Right ventricle myocardium superior (tissue), 1 donor: Measurements from ENCODE around the gene STRBP. TPM values are rescaled to one million over a fixed set of nuclear protein-coding genes. Genes with fewer than 3 reads are reported as not detected.

Experiments used
- ATAC-seq: fragments of 200-7000 bp; cut with Tn5 transposase; one replicate; pipeline ENCODE4 v1.9.1; 2020; ENCODE audit warnings: mild to moderate bottlenecking; ENCODE audit not compliant: poor library complexity
- DNase-seq: peaks from one replicate; pipeline ENCODE4 v3.0.0-alpha.2; 2020
- intact Hi-C: fragments of 100-400 bp; cut with DNase I; formaldehyde crosslinking; loops from one replicate; pipeline ENCODE4 v1.11.2; 2022
- total RNA-seq: library from RNA; stranded (reverse); fragmentation: NEBNext Ultra II Directional; extraction: Animal tissue kit (Norgen Biotek cat#: 25700); gene quantifications from one replicate; pipeline ENCODE4 v1.2.1, GENCODE V29; 2021
- donor health status: DM: no; HTN: yes; CAD: no; lungs with severe emphysema.

STRBP gene
- total RNA-seq, 1 donor from 2014 or later: 20.3 TPM

DNA sequence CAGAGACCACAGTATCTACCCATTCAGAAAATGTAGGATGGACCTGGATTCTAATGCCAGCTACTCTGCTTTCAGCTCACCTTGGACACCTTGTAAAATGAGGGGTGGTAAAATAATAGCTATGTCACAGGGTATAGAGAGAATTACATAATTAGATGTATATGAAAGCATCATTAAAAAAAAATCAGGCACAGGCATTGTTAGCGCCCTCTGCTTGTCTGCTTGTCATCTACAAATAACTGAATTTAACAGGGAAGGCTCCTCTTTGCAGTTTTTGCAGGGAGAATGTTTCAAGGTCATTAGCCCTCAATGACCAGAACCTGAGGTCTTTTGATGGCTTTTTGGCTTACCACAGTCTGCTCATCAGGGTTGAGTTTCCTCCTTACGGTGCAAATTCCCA lies 176.9 kb downstream of the STRBP start:
- no peak for DNase-seq
- ATAC-seq: no peak
- intact Hi-C loops: no loop called here

DNA sequence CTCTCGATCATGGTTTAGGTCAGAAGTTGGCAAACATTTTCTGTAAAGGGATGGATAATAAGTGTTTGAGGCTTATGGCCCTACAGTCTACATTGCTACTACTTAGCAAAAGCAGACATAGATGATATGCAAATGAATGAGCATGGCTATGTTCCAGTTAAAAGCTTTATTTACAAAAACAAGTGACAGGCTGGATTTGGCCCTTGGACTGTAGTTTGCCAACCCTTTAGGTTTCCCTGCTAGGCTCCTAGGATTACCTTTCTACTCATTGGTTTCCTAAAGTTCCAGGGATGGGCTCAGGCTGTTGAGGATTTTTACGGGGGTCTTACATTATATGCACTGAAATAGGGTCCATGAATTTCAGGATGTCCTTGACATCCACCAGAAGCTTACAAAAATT lies 177.4 kb downstream of the STRBP start:
- DNase-seq: no peak
- ATAC-seq: no peak
- intact Hi-C loops: no loop called here

DNA sequence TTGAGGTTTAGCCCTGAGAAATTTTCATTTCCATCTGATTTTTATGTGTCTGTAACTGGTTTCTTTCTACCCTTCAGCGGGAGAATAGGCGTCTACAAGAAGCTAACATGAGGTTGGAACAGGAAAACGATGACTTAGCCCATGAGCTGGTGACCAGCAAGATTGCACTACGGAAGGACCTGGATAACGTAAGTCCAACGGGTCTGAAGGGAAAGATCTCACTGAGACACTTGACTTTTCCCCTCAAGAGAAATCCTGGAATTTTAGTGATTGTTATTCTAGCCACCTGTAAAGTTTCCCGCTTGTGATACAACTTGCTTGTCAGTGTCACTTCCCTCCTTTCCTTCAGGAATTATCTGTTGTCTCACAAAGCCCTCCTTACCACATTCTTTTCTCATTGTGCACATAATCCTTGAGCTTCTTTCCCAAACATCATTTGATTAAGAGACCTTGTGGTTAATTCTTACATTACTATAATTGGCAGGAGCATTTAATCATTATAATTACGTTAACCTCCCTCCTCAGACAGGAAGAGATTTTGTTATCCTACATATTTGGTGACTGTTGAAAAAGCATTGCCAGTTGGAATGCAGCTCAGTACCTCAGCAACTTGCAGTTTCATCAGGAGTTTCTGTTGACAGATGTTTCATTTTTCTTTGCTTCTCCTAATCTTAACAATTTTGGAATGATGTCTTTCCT lies 178.0 kb downstream of the STRBP start:
- DNase-seq (no peak), ATAC-seq (no peak)
- intact Hi-C loops: no loop called here

DNA sequence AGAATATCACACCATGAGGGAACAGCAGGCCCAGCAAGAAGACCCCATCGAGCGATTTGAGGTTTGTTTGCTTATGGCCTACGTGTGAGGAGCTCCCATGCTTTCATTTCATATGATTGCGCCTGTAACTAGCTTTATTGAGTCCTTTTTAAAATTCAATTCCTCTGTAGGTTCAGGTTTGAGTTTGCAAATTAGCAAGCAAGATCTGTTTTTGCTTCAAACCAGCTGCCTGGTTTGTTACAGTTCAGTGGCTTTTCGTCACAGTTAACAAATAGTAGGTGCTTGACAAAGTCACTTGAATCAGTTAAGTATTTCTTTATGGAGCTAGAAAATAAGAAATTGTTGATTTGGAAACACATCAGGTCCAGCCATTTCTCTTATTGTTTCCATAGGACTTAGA lies 178.6 kb downstream of the STRBP start:
- DNase-seq: no peak
- intact Hi-C loops: no loop called here
- ATAC-seq: no peak

DNA sequence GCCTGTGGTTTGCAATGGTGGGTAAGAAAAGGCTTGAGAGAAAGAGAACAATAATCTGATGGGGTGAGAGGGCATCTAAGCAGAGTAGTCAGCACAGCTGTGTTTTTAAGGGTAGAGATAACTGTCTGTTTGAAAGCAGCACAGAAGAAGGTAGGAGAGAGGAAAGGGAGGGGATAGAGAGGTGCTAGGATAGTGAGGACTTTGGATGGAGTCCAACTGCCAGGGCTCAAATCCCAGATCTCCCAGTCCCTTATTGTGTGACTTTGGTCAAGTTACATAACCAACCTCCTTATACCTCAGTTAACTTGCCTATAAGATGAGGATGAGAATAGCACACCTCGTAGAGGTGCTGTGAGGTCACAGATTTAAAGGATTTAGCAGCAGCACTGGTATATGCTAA lies 179.3 kb downstream of the STRBP start:
- peak; percentile 58 for ATAC-seq
- intact Hi-C loops: no loop called here
- no peak for DNase-seq

DNA sequence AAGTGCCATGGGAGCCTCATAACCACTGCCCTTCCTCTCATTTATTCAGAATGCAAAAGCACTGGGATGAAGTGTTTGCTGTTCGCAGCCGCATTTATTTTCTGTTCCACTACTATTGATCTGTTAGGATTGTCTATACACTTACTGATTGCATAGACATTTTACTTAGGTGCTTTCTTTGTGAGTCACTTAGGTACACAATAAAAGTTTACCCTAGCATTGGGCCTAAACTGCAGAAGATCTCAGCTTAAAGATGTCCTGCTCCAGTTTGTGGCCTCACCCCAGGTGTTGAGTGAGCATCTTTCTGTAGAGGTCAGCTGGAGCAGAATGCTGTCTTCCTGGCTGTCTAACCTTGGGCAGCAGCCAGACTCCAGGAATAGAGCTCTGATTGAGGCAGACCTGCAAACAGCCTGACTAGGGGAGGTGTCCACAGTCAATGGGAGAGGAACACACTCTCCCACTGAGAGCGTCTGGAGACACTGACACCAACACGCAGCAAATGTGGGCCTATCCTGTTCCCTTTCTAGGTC lies 181.0 kb downstream of the STRBP start:
- DNase-seq (peak; percentile 50), ATAC-seq (peak; percentile 87)
- intact Hi-C loops: no loop called here

DNA sequence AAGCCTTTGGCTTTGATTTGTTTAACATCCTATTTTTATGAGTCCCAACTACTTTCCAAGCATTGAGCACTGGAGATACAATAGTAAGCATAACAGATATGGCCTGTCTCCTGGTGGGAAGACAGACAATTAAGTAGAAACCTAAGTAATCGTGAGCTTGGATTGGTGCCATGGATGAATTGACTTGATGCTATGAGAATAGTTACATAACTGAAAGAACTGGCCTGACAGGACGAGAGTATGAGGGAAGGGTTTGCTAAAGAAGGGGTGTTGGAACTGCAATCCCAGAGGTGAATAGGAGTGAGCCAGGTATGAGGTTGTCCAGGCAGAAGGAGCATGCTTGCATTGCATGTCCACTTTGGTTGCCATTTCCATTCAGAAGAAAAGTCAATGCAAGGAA lies 182.5 kb downstream of the STRBP start:
- intact Hi-C loops: no loop called here

DNA sequence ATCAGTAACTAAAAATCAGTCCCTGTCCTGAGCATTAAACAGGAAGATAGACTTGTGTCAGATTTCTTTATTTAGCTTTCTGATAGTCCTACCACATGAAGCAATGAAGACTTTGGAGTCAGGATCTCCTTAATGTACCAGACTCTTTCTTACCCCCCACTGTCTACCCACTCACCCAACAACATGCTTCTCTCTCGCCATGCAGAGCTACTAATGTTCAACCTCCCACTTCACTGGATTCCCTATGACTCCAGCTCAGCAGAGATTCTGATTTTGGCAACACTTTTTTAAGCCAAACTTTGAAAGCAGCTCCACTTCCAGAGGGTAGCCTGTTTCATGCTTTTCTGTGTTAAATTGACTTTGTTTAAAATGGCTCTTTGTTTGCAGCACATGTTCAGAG lies 184.1 kb downstream of the STRBP start:
- ATAC-seq (no peak), DNase-seq (no peak)
- intact Hi-C loops: loop anchor here (5.0 kb wide), 1 partner anchor 268 kb away; no protein-coding TSS in a partner anchor

More for the DNA sequence above, 182.5 kb downstream of the STRBP start:
- no peak for ATAC-seq
- DNase-seq: no peak

DNA sequence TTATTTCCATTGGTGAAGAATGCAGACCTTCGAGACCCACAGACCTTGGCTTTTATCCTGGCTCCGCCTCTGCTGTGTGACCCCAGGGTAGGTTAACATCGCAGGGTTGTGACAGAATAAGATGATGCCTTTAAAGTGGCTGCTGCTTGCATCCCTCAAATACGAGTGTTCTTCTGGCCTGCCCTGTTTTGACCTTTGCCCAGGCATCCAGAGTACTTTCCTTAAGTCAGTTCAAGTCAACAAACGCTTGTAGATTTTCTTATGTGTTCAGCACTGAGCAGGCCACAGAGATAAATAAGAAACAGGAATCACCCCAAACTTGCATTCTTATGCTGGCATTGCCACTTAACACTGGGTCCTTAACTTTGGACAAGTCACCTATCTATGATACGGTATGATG lies 184.7 kb downstream of the STRBP start:
- intact Hi-C loops: loop anchor here (5.0 kb wide), 1 partner anchor 269 kb away; no protein-coding TSS in a partner anchor
- ATAC-seq (no peak), DNase-seq (no peak)

DNA sequence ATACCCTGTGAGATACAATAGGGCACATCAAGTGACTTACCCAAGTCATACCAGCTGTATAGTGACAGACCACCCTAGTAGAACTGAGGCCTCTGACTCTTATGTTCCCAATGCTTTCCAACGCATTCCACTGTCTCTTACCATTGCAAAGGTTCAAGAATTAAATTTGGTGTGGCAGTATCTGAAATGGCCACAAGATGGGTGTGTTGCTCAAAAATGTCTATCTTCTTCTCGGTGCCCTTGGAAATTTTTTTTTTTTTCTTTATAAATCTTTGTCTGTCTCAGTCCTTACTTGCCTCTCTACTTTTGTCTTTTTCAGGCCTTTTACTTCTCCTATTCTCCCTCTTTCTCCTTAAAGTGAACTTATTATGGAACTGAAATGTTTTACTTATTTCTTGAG lies 186.6 kb downstream of the STRBP start:
- ATAC-seq: peak; percentile 31
- intact Hi-C loops: loop anchor here (5.0 kb wide), 1 partner anchor 270 kb away; no protein-coding TSS in a partner anchor
- no peak for DNase-seq

DNA sequence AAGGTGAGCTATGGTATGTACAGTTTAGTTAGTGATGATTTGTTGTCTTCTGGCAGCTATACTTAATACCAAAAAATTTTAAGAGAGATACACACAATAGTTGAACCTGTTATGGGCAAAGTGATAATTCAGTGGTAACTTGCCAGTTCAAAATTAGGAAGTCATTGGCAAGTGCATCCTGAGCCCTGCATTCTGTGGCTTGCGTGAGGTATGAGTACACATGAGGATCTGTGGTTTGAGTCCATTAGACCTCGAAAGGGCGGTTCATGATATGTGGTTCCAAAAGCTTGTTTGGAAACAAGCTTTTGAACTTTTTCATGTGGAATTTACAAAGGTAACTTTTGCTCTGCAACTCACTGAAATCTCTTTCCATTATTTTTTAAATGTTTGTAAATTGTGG lies 187.9 kb downstream of the STRBP start:
- DNase-seq (no peak), ATAC-seq (no peak)
- intact Hi-C loops: loop anchor here (5.0 kb wide), 1 partner anchor 272 kb away; no protein-coding TSS in a partner anchor

DNA sequence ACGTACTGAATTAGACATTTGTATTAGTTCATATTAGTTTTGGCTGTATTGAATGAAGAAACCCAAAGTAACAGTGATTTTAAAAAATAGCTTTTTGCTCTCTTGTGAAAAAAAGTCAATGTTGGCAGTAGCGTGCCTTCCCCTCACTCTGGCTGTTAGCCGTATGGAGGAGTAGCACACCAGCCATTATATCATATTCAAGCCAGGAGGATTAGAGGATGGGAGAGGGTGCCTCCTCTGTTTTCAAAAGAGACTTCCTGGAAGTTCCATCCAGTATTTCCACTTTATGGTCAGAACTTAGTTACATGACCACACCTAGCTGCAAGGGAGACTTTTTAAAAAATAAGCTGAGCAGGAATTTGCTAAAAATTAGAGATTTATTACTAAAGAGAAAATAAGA lies 193.8 kb downstream of the STRBP start:
- DNase-seq (no peak), ATAC-seq (no peak)
- intact Hi-C loops: no loop called here

DNA sequence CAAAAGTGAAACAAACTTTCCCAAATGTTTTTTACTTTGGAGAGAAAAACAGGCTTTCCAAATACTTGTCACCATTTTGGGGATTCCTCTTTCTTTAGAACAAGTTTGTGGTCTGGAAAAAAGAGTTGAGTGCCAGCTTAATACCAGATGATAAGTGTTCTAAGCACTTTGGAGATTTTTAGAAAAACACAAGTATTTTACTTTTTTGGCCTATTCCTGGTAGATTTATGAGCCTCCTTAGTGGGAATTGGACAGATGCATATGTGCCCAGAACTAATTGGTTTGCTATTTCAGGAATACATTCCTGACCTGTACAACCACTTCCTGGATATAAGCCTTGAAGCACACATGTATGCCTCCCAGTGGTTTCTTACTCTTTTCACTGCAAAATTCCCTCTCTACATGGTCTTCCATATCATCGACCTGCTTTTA lies 194.4 kb downstream of the STRBP start:
- ATAC-seq (no peak), DNase-seq (no peak)
- intact Hi-C loops: no loop called here

DNA sequence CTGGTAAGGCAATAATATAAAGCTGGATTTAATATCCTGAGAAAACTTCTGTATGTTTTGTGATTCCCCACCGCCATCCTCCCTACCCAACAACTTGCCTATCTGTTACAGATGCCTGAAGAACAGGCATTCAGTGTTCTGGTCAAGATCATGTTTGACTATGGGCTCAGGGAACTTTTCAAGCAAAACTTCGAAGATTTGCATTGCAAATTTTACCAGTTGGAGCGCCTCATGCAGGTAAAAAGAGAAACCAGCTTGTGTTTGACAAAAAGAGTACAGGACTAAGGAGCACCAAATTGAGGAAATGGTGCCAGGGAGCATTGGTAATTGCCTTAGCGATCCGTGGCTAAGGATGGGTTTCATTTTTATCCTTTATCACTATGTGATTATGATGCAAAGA lies 194.9 kb downstream of the STRBP start:
- intact Hi-C loops: no loop called here

DNA sequence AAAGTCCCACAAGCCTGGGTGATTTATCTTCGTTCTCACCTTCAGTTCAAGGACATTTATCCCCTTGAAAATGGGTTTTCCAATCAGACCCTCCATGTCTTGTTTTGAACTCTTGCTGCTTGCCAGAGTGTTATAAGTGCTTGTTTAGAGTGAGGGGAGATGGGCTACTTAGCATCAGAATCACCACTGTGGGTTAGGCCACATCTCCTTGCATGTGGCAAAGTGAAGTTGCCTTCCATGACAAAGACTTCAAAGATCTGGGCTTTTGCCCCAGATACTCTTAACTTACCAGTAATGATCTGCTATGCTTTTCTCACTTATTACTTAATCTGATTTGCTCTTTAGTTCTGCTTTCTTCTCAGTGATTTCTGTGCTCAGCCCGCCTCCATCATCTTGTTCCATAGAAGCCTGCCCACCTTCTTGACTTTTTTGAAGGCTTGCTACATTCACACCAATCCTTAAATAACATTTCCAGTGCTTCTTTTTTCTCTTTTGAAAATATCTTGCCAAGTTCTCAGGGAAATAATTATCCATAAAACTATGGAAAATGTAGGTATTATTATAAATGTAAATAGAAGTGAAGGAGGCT lies 195.9 kb downstream of the STRBP start:
- intact Hi-C loops: no loop called here
- no peak for DNase-seq
- ATAC-seq: no peak

More for the DNA sequence above, 194.9 kb downstream of the STRBP start:
- ATAC-seq: no peak
- DNase-seq: no peak

Other genes with a start within 250 kb of the STRBP start
- gene GPR21, start 234.9 kb downstream of the STRBP start, total RNA-seq: not detected
- gene CRB2, start 87.6 kb upstream of the STRBP start, total RNA-seq: not detected